ENCODE data around the gene GREB1L.

The GREB1L gene

DNA sequence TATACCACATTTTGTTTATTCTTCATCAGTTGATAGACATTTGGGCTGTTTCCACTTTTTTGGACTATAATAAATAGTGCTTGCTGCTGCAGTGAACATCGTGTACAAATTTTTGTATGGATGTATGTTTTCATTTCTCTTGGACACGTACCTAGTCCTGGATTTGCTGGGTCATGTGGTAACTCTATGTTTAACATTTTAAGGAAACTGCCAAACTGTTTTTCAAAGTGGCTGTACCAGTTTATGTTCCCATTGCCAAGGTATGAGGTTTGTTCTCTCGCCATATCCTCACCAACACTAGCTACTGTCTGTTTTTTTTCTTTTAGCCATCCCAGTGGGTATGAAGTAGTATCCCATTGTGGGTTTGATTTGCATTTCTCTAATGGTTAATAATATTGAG, 42.5 kb downstream of the GREB1L start:
- Histone ChIP-seq H3K27ac (no peak overlapping the region), H3K27me3 (no peaks in the 10 kb centered on the region), H3K9me3 (no peaks in the 10 kb centered on the region), H3K4me1 (ENCODE audit: control insufficient read depth in 1 of 2, insufficient read depth in 1 of 2, low read depth in 1 of 2, low read length in 1 of 2) (no peaks in the 10 kb centered on the region), H3K4me3 (ENCODE audit: low read depth in 1 of 2, low read length in 1 of 2) (no peak overlapping the region), H3K36me3 (no peaks in the 10 kb centered on the region)
- TF ChIP-seq, protein P1, sequence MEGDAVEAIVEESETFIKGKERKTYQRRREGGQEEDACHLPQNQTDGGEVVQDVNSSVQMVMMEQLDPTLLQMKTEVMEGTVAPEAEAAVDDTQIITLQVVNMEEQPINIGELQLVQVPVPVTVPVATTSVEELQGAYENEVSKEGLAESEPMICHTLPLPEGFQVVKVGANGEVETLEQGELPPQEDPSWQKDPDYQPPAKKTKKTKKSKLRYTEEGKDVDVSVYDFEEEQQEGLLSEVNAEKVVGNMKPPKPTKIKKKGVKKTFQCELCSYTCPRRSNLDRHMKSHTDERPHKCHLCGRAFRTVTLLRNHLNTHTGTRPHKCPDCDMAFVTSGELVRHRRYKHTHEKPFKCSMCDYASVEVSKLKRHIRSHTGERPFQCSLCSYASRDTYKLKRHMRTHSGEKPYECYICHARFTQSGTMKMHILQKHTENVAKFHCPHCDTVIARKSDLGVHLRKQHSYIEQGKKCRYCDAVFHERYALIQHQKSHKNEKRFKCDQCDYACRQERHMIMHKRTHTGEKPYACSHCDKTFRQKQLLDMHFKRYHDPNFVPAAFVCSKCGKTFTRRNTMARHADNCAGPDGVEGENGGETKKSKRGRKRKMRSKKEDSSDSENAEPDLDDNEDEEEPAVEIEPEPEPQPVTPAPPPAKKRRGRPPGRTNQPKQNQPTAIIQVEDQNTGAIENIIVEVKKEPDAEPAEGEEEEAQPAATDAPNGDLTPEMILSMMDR (IDR thresholded peaks at IDR 0.05): no peak

DNA sequence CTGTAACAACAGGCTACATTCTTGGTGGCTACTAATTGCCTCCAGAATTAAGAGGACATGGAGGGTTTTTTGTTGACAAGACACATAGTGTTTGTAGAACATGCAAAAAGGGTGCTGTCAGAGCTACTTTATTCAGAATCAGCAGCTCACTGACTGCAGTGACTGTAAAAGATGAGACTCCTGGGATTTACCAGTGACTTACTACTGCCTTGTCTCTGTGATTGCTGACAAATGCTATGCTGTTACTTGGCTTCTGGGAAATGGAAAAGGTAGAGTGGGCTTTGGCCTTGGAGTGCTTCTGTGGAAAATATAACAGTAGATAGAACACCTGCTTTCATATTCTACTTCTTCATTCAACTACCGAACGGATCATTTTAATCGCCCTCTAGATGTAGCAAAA, 47.8 kb downstream of the GREB1L start:
- Histone ChIP-seq H3K4me3 (ENCODE audit: low read depth in 1 of 2, low read length in 1 of 2) (no peak overlapping the region), H3K4me1 (ENCODE audit: control insufficient read depth in 1 of 2, insufficient read depth in 1 of 2, low read depth in 1 of 2, low read length in 1 of 2) (no peaks in the 10 kb centered on the region), H3K36me3 (no peaks in the 10 kb centered on the region), H3K9me3 (no peaks in the 10 kb centered on the region), H3K27me3 (no peaks in the 10 kb centered on the region), H3K27ac (no peak overlapping the region)
- TF ChIP-seq, protein P1 (IDR thresholded peaks at IDR 0.05): no peak

DNA sequence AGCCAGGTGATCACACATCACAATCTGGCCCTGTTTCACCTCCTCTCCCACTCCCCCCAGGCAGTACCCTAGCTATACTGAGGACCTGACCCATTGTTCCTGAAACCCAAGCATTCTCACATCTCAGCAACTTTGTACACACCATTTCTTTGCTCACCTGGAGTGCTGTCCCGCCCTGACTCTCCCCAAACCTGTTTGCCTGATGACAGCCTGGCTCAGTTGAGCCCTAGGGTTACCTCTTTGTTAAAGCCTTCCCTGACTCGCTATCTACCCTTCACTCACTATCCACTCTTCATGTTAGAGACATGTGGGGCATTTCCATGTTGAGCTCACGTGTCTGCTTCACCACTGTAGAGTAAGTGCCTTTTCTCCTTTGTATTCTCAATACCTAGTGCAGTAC, 49.1 kb downstream of the GREB1L start:
- Histone ChIP-seq H3K4me3 (ENCODE audit: low read depth in 1 of 2, low read length in 1 of 2) (no peak overlapping the region), H3K27ac (no peak overlapping the region), H3K36me3 (no peaks in the 10 kb centered on the region), H3K4me1 (ENCODE audit: control insufficient read depth in 1 of 2, insufficient read depth in 1 of 2, low read depth in 1 of 2, low read length in 1 of 2) (no peaks in the 10 kb centered on the region), H3K9me3 (no peaks in the 10 kb centered on the region), H3K27me3 (no peaks in the 10 kb centered on the region)
- TF ChIP-seq, protein P1 (IDR thresholded peaks at IDR 0.05): no peak

DNA sequence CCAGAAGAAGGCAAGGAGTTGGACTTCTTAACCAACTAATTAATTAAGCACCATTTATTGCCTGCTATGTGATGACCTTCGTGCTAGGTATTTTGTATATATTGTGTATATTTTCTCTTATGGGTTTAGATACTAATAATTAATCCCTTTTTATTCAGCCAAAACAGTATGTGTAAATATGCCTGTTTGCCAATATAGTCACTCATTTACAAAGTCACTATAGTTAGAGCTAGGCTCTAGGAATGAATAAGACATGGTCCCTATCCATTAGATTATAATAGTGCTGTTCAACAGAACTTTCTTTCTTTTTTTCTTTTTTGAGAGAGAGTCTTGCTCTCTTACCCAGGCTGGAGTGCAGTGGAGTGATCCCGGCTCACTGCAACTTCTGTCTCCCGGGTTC, 51.4 kb downstream of the GREB1L start:
- Histone ChIP-seq H3K36me3 (no peaks in the 10 kb centered on the region), H3K27ac (no peak overlapping the region), H3K27me3 (no peaks in the 10 kb centered on the region), H3K9me3 (no peaks in the 10 kb centered on the region), H3K4me3 (ENCODE audit: low read depth in 1 of 2, low read length in 1 of 2) (no peak overlapping the region), H3K4me1 (ENCODE audit: control insufficient read depth in 1 of 2, insufficient read depth in 1 of 2, low read depth in 1 of 2, low read length in 1 of 2) (no peaks in the 10 kb centered on the region)
- TF ChIP-seq, protein P1 (IDR thresholded peaks at IDR 0.05): no peak

DNA sequence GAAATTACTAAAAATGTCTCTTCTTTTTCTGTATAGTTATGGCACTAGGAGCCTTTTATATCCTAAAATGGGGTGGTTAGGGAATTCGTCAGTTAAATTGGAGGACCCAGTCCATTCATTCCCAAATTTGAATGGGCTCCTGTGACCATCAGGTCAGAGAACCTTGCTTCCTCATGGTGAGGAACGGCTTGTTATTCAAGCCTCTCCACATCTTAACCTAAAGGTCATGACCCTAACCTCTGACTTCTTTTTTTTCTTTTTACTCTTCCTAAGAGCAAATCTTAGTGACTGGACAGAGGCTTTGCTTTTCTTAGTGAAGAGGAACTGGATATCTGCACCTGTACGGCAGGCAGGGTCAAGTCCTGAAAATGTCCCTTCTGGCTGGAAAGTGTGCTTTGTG, 53.1 kb downstream of the GREB1L start:
- H3K36me3 ChIP-seq: no peaks in the 10 kb centered on the region
- H3K4me1 ChIP-seq (ENCODE audit: control insufficient read depth in 1 of 2, insufficient read depth in 1 of 2, low read depth in 1 of 2, low read length in 1 of 2): no peaks in the 10 kb centered on the region
- H3K27me3 ChIP-seq: no peaks in the 10 kb centered on the region
- H3K4me3 ChIP-seq (ENCODE audit: low read depth in 1 of 2, low read length in 1 of 2): no peak overlapping the region
- no peaks in the 10 kb centered on the region for H3K9me3 ChIP-seq
- H3K27ac ChIP-seq: no peak overlapping the region
- TF ChIP-seq, protein P1 (IDR thresholded peaks at IDR 0.05): no peak

DNA sequence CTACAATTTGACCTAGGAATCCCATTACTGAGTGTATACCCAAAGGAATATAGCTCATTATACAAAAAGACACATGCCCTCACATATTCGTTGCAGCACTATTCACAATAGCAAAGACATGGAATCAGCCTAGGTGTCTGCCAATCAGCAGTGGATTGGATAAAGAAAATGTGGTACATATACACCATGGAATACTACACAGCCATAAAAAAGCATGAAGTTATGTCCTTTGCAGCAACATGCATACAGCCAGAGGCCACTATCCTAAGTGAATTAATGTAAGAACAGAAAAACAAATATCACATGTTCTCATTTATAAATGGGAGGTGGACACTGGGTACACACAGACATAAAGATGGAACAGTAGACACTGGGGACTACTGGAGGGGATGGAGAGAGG, 54.0 kb downstream of the GREB1L start:
- TF ChIP-seq, protein P1 (IDR thresholded peaks at IDR 0.05): no peak
- no peaks in the 10 kb centered on the region for H3K36me3 ChIP-seq
- H3K9me3 ChIP-seq: no peaks in the 10 kb centered on the region
- no peaks in the 10 kb centered on the region for H3K27me3 ChIP-seq
- no peak overlapping the region for H3K27ac ChIP-seq
- H3K4me1 ChIP-seq (ENCODE audit: control insufficient read depth in 1 of 2, insufficient read depth in 1 of 2, low read depth in 1 of 2, low read length in 1 of 2): no peaks in the 10 kb centered on the region
- H3K4me3 ChIP-seq (ENCODE audit: low read depth in 1 of 2, low read length in 1 of 2): no peak overlapping the region

Measured in neutrophil (primary cell).